GM21360 (cell line): ENCODE measurements around the gene GLUL.
"Not testable (repeated sequence)": the region's sequence is repeated elsewhere in the genome, so short reads cannot be mapped to it uniquely, and the experiment has no call there.

Source experiments
- ATAC-seq: cut with Tn5 transposase; IDR thresholded peaks from one replicate; pipeline ENCODE4 v1.9.1; 2021; ENCODE audit warnings: mild to moderate bottlenecking, moderate library complexity; ENCODE audit not compliant: unreplicated experiment

GLUL gene

GRCh38 chr1:182368903-182369302 is 22.7 kb downstream of the GLUL start:
- peak; percentile 46 for ATAC-seq

GRCh38 chr1:182368358-182368757 is 23.2 kb downstream of the GLUL start:
- peak; percentile 59 for ATAC-seq

GRCh38 chr1:182367926-182368325 is 23.7 kb downstream of the GLUL start:
- ATAC-seq, result no peak

GRCh38 chr1:182366596-182366995 is 25.0 kb downstream of the GLUL start:
- ATAC-seq, result no peak

GRCh38 chr1:182359645-182360044 is 31.9 kb downstream of the GLUL start:
- ATAC-seq, result no peak

GRCh38 chr1:182357913-182358312 is 33.7 kb downstream of the GLUL start:
- ATAC-seq, result no peak

- ATAC-seq, result no peak
Observed at GRCh38 chr1:182357171-182357570, 34.4 kb downstream of the GLUL start.

- ATAC-seq, result no peak
Observed at GRCh38 chr1:182355723-182356098, 35.9 kb downstream of the GLUL start.

GRCh38 chr1:182351790-182352364 is 39.7 kb downstream of the GLUL start:
- no peak for ATAC-seq

- ATAC-seq, result no peak
Observed at GRCh38 chr1:182350839-182351238, 40.8 kb downstream of the GLUL start.

GRCh38 chr1:182348961-182349747 is 42.4 kb downstream of the GLUL start:
- ATAC-seq, result no peak

- ATAC-seq, result no peak
Observed at GRCh38 chr1:182347019-182347418, 44.6 kb downstream of the GLUL start.

GRCh38 chr1:182340233-182341058 is 51.1 kb downstream of the GLUL start:
- no peak for ATAC-seq

- no peak for ATAC-seq
Observed at GRCh38 chr1:182339684-182340083, 51.9 kb downstream of the GLUL start.

- ATAC-seq, result no peak
Observed at GRCh38 chr1:182338806-182339370, 52.7 kb downstream of the GLUL start.

GRCh38 chr1:182337736-182338571 is 53.6 kb downstream of the GLUL start:
- no peak for ATAC-seq

- no peak for ATAC-seq
Observed at GRCh38 chr1:182335771-182336566, 55.6 kb downstream of the GLUL start.

GRCh38 chr1:182333071-182333571 is 58.5 kb downstream of the GLUL start:
- not testable (repeated sequence) for ATAC-seq

- ATAC-seq, result no peak
Observed at GRCh38 chr1:182332261-182333060, 59.1 kb downstream of the GLUL start.
